Natural killer cell (primary cell): ENCODE measurements around the gene RGS9BP. TPM values are rescaled to one million over a fixed set of nuclear protein-coding genes. Genes with fewer than 3 reads are reported as not detected.

Source experiments
- ATAC-seq, 3 donors: fragments of 150-1000 bp in 2 of 3; fragments of 200-7000 bp in 1 of 3; cut with Tn5 transposase; 1 replicate in 1 of 3; 2 replicates in 2 of 3; pipeline ENCODE4 v1.10.0; 2021; ENCODE audit warnings: mild to moderate bottlenecking in 2 of 3, moderate library complexity in 2 of 3
- DNase-seq, 2 donors: peaks; one replicate each; pipeline versions ENCODE4 v3.0.0 to v3.0.0-alpha.2; 2013 to 2021; ENCODE audit warnings: mixed read lengths in 1 of 2
- H3K27ac ChIP-seq: one replicate; pipeline ENCODE4 v1.5.1; 2013; ENCODE audit warnings: mild to moderate bottlenecking, low read length
- H3K27me3 ChIP-seq: one replicate; pipeline ENCODE4 v1.6.1; 2013; ENCODE audit warnings: low read length; ENCODE audit not compliant: control insufficient read depth, insufficient read depth
- H3K36me3 ChIP-seq: one replicate; pipeline ENCODE4 v1.6.1; 2013; ENCODE audit warnings: low read length; ENCODE audit not compliant: control insufficient read depth, insufficient read depth
- H3K4me1 ChIP-seq: one replicate; pipeline ENCODE4 v1.6.1; 2013; ENCODE audit warnings: low read length; ENCODE audit not compliant: control insufficient read depth, insufficient read depth
- H3K4me3 ChIP-seq: one replicate; pipeline ENCODE4 v1.5.1; 2013; ENCODE audit warnings: low read length
- H3K9me3 ChIP-seq: one replicate; pipeline ENCODE4 v1.6.1; 2013; ENCODE audit warnings: low read length; ENCODE audit not compliant: control insufficient read depth, insufficient read depth
- H3K27ac Mint-ChIP-seq, 2 donors: one replicate each; pipeline ENCODE4 v1.8.0; 2022; ENCODE audit warnings: mild to moderate bottlenecking in 2 of 2, mixed read lengths in 2 of 2, moderate library complexity in 1 of 2
- H3K27me3 Mint-ChIP-seq, 2 donors: one replicate each; pipeline ENCODE4 v1.8.0; 2022; ENCODE audit warnings: low read depth in 2 of 2, mixed read lengths in 2 of 2
- H3K36me3 Mint-ChIP-seq: one replicate; pipeline ENCODE4 v1.8.0; 2022; ENCODE audit warnings: mixed read lengths
- H3K4me1 Mint-ChIP-seq, 2 donors: one replicate each; pipeline ENCODE4 v1.8.0; 2022; ENCODE audit warnings: mixed read lengths in 2 of 2
- H3K4me3 Mint-ChIP-seq: one replicate; pipeline ENCODE4 v1.8.0; 2022; ENCODE audit warnings: mild to moderate bottlenecking, moderate library complexity, mixed read lengths
- H3K9me3 Mint-ChIP-seq, 2 donors: one replicate each; pipeline ENCODE4 v1.8.0; 2022; ENCODE audit warnings: mixed read lengths in 2 of 2
- WGBS: methylation state at CpG from one replicate; pipeline ENCODE4 v1.1.7; 2013; ENCODE audit warnings: missing lambda C conversion rate; ENCODE audit not compliant: insufficient coverage; 5-methylcytosine and 5-hydroxymethylcytosine counted together
- intact Hi-C: fragments of 100-400 bp; cut with micrococcal nuclease; formaldehyde crosslinking; loops from one replicate; pipeline ENCODE4 v1.14.2; 2022
- total RNA-seq, 4 donors: library from RNA; stranded (reverse); fragments of 120-200 nt in 1 of 4; gene quantifications; one replicate each; pipeline versions ENCODE4 v1.2.3 to v1.2.4, GENCODE V29; 2013 to 2022
- TF ChIP-seq, protein P1 (sequence below): fragments of 200-600 bp; IDR thresholded peaks from one replicate; pipeline ENCODE4 v1.8.0; 2022; ENCODE audit warnings: antibody characterized with exemption

Gene RGS9BP
- total RNA-seq, 3 donors from 2014 or later (not counting 1 experiment from before 2014, with no cell fraction given) = 0.12 to 0.41 (median 0.40) TPM

DNA sequence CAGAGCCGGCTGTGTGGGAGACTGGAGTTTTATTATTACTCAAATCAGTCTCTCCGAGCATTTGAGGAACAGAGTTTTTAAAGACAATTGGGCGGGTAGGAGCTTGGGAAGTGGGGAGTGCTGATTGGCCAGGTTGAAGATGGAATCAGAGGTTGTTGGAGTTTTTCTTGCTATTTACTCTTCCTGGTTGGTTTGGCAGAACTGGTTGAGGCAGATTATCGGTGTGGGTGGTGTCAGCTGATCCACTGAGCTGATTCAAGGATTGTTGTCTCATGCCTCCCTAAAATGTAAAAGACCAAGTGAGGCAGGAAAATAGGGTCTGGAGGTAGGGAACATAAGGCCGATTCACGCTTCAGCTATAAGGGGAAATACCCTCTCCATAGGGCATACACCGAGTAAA is 42.6 kb downstream of the RGS9BP start:
- Mint-ChIP-seq H3K27ac (peak overlapping the region in 1 of 2 donors; percentile 18), H3K4me3 (no peak overlapping the region), H3K36me3 (no peaks in the 10 kb centered on the region), H3K4me1 (peaks cover 0 to 4% of the 10 kb centered on the region in 2 donors), H3K9me3 (no peaks in the 10 kb centered on the region), H3K27me3 (no peaks in the 10 kb centered on the region)
- H3K9me3 ChIP-seq = no peaks in the 10 kb centered on the region
- WGBS = 97% methylated on average over 7 of the region's 7 CpGs
- DNase-seq = no peak
- intact Hi-C loops = no loop called here
- H3K27ac ChIP-seq = no peak overlapping the region
- no peak for ATAC-seq
- no peaks in the 10 kb centered on the region for H3K4me1 ChIP-seq
- TF ChIP-seq, protein P1, sequence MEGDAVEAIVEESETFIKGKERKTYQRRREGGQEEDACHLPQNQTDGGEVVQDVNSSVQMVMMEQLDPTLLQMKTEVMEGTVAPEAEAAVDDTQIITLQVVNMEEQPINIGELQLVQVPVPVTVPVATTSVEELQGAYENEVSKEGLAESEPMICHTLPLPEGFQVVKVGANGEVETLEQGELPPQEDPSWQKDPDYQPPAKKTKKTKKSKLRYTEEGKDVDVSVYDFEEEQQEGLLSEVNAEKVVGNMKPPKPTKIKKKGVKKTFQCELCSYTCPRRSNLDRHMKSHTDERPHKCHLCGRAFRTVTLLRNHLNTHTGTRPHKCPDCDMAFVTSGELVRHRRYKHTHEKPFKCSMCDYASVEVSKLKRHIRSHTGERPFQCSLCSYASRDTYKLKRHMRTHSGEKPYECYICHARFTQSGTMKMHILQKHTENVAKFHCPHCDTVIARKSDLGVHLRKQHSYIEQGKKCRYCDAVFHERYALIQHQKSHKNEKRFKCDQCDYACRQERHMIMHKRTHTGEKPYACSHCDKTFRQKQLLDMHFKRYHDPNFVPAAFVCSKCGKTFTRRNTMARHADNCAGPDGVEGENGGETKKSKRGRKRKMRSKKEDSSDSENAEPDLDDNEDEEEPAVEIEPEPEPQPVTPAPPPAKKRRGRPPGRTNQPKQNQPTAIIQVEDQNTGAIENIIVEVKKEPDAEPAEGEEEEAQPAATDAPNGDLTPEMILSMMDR = no peak
- H3K27me3 ChIP-seq = no peaks in the 10 kb centered on the region
- peaks cover 8% of the 10 kb centered on the region for H3K36me3 ChIP-seq
- H3K4me3 ChIP-seq = no peak overlapping the region

DNA sequence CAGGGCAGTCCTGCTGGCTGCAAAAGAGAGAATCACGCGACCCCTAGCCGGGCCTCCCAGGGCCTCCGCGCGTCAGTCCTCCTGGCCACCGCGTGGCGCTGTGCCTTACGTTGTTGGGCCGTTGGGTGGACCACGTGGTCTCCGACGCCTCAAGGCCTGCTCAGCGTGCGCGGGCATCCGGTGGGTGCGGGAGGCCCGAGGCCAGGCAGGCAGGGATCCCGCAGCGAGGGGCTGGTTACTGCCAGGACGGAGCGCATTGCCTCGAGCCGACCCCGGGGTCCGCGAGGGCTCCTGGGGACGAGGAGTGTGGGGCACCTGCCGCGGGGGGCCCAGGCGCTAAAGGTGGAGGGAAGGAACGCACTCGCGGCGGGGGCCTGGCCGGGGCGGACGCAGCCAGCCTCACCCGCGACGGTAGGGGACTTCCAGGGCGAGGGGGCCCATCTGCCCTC is 44.0 kb downstream of the RGS9BP start, which contains the start of gene TDRD12:
Gene TDRD12 (plus strand): TSS at position 157 of the 449 bp plus-strand sequence. CDS start 306 bp downstream, outside the sequence.
- H3K27ac ChIP-seq = no peak within 1 kb of the TSS
- Mint-ChIP-seq H3K27ac (no peak within 1 kb of the TSS), H3K9me3 (no peaks in the 10 kb centered on the region), H3K4me1 (peaks cover 0 to 4% of the 10 kb centered on the region in 2 donors), H3K4me3 (no peak within 1 kb of the TSS), H3K36me3 (no peaks in the 10 kb centered on the region), H3K27me3 (no peaks in the 10 kb centered on the region)
- intact Hi-C loops = no loop called here
- DNase-seq (peak in 1 of 2 donors; percentile 18), ATAC-seq (no peak)
- TF ChIP-seq, protein P1 = no peak
- H3K4me3 ChIP-seq = no peak within 1 kb of the TSS
- H3K27me3 ChIP-seq = no peaks in the 10 kb centered on the region
- H3K4me1 ChIP-seq = no peaks in the 10 kb centered on the region
- H3K9me3 ChIP-seq = no peaks in the 10 kb centered on the region
- 92% methylated on average over 44 of the region's 44 CpGs for WGBS
- H3K36me3 ChIP-seq = peaks cover 5% of the 10 kb centered on the region

DNA sequence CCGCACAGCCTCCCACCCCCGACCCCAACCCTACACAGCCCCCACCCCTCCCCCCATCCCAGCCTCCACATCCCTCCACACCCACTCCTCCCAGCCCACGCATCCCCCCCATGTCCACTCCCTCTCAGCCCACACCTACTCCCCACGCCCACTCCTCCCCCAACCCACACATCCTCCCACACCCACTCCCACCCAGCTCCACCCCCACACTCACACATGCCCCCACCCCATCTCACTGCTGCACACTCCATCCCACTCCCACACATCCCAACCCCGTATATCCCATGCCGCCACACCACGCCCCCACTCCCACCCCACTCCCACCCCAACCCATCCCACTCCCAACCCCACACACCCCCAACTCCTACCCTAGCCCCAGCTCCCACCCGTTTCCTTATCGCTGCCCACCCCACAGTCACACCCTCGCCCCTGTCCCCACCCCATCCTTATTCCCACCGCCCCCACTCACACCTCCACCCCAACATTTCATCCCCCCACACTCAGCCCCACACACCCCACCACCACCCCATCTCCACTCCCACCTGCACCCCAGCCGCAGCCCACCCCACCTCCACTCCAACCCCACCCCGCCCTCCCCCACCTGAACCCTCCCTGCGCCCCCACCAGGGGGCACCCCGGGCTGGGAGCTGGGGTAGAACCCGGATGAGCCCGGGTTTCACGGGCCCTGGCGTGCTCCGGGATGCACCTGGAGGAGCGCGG is 44.7 kb downstream of the RGS9BP start:
- no peaks in the 10 kb centered on the region for H3K27me3 Mint-ChIP-seq
- no peak overlapping the region for H3K4me3 ChIP-seq
- WGBS = 97% methylated on average over 17 of the region's 22 CpGs
- H3K4me1 Mint-ChIP-seq = peaks cover 0 to 4% of the 10 kb centered on the region in 2 donors
- no peak overlapping the region for H3K27ac ChIP-seq
- TF ChIP-seq, protein P1 = no peak
- H3K36me3 ChIP-seq = no peaks in the 10 kb centered on the region
- no peaks in the 10 kb centered on the region for H3K27me3 ChIP-seq
- H3K4me1 ChIP-seq = no peaks in the 10 kb centered on the region
- intact Hi-C loops = no loop called here
- no peak for DNase-seq
- H3K9me3 ChIP-seq = no peaks in the 10 kb centered on the region
- no peak overlapping the region for H3K4me3 Mint-ChIP-seq
- no peak overlapping the region for H3K27ac Mint-ChIP-seq
- no peak for ATAC-seq
- no peaks in the 10 kb centered on the region for H3K36me3 Mint-ChIP-seq
- no peaks in the 10 kb centered on the region for H3K9me3 Mint-ChIP-seq

DNA sequence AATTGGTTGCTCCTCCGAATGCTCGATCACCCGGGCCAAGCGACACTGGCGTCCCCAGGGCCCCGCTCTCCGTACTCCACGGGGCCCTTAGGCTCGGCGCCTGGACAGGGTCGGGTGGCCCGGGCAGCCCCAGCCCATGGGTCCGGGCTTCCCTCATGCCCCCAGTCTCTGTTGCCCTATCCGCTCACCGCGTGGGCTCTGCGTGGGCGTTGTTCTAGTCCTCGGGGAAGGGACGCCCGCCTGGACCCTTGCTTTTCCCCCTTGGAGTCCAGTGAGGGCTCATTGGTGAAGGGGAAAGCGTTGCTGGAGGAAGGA is 45.2 kb downstream of the RGS9BP start:
- H3K4me3 ChIP-seq = no peak overlapping the region
- H3K27ac Mint-ChIP-seq = no peak overlapping the region
- no peak for DNase-seq
- H3K27me3 Mint-ChIP-seq = no peaks in the 10 kb centered on the region
- no peak overlapping the region for H3K4me3 Mint-ChIP-seq
- H3K36me3 ChIP-seq = no peaks in the 10 kb centered on the region
- H3K4me1 Mint-ChIP-seq = peaks cover 0 to 4% of the 10 kb centered on the region in 2 donors
- H3K27ac ChIP-seq = no peak overlapping the region
- no peak for ATAC-seq
- H3K36me3 Mint-ChIP-seq = no peaks in the 10 kb centered on the region
- intact Hi-C loops = no loop called here
- H3K9me3 ChIP-seq = no peaks in the 10 kb centered on the region
- H3K4me1 ChIP-seq = no peaks in the 10 kb centered on the region
- TF ChIP-seq, protein P1 = no peak
- H3K9me3 Mint-ChIP-seq = no peaks in the 10 kb centered on the region
- H3K27me3 ChIP-seq = no peaks in the 10 kb centered on the region
- WGBS = 96% methylated on average over 22 of the region's 22 CpGs
